Stomach (tissue), 9 donors: Measurements from ENCODE around the gene SLC35F3. TPM values are rescaled to one million over a fixed set of nuclear protein-coding genes. Genes with fewer than 3 reads are reported as not detected.

ENCODE experiments used
- DNase-seq, 2 donors: peaks; one replicate each; pipeline versions ENCODE4 v3.0.0 to v3.0.0-alpha.2; 2013 to 2019
- H3K27ac ChIP-seq, 5 donors: fragments of 200-600 bp in 4 of 5; sonication (generic) in 4 of 5; one replicate each; pipeline ENCODE4 v1.5.1; 2013 to 2019; ENCODE audit warnings: mild to moderate bottlenecking in 1 of 5, moderate library complexity in 1 of 5
- H3K27me3 ChIP-seq, 3 donors: fragments of 200-600 bp; sonication (generic); one replicate each; pipeline ENCODE4 v1.5.1; 2017 to 2019; ENCODE audit warnings: mixed run types in 1 of 3
- H3K36me3 ChIP-seq, 4 donors: fragments of 200-600 bp; sonication (generic); 1 replicate in 3 of 4; 2 replicates in 1 of 4; pipeline ENCODE4 v1.5.1; 2016 to 2019
- H3K4me1 ChIP-seq, 4 donors: fragments of 200-600 bp; sonication (generic); one replicate each; pipeline ENCODE4 v1.5.1; 2016 to 2019
- H3K4me3 ChIP-seq, 4 donors: fragments of 200-600 bp; sonication (generic) in 3 of 4; one replicate each; pipeline ENCODE4 v1.5.1; 2016 to 2019; ENCODE audit warnings: mild to moderate bottlenecking in 1 of 4
- H3K9me3 ChIP-seq, 4 donors: fragments of 200-600 bp; sonication (generic); one replicate each; pipeline ENCODE4 v1.5.1; 2016 to 2019
- CTCF ChIP-seq, 7 experiments: fragments of 450-650 bp in 4 of 7; fragments of 200-600 bp in 3 of 7; sonication (generic) in 3 of 7; IDR thresholded peaks; one replicate each; pipeline ENCODE4 v1.5.1; 2016 to 2019; ENCODE audit warnings: antibody characterized with exemption in 7 of 7, control low read depth in 2 of 7, mild to moderate bottlenecking in 1 of 7
- EP300 ChIP-seq: sonication (generic); formaldehyde crosslinking; IDR thresholded peaks from one replicate; pipeline ENCODE4 v1.6.1; 2017; ENCODE audit warnings: antibody characterized with exemption
- POLR2A ChIP-seq, 4 donors: fragments of 450-650 bp; IDR thresholded peaks; one replicate each; pipeline ENCODE4 v1.6.1; 2016; ENCODE audit warnings: antibody characterized with exemption in 4 of 4, control low read depth in 2 of 4, mild to moderate bottlenecking in 1 of 4, moderate library complexity in 1 of 4
- POLR2AphosphoS5 ChIP-seq, 3 donors: sonication (generic); formaldehyde crosslinking; IDR thresholded peaks; one replicate each; pipeline ENCODE4 v1.6.1; 2016; ENCODE audit warnings: antibody characterized with exemption in 3 of 3
- WGBS, 5 donors: extraction: QIAGEN DNeasy Blood & Tissue Kit in 3 of 5; methylation state at CpG; one replicate each; pipeline versions ENCODE4 v1.1.5 to v1.1.7; 2013 to 2018; 5-methylcytosine and 5-hydroxymethylcytosine counted together
- intact Hi-C: fragments of 100-400 bp; cut with DNase I; formaldehyde crosslinking; loops from one replicate; pipeline ENCODE4 v1.15.1; 2023; ENCODE audit warnings: low total_unique reads
- polyA plus RNA-seq, 3 donors: library from polyadenylated mRNA; stranded (reverse); fragments of 200-250 nt; gene quantifications; one replicate each; pipeline ENCODE4 v1.2.3, GENCODE V29; 2013
- total RNA-seq, 5 donors: library from RNA; depleted of rRNA; stranded (reverse); fragments of >200 nt; gene quantifications; one replicate each; pipeline versions ENCODE4 v1.1.0 to v1.2.3, GENCODE V29; 2014 to 2016
- donor health status: healthy with polysubstance abuse.
- donor health status: Bipolar disorder and iron deficiency.
- donor health status: healthy.

The SLC35F3 gene
- total and polyA plus RNA-seq, 8 donors = under 0.01 to 1.5 (median 0.59) TPM; not detected in 2

GRCh38 chr1:234185438-234185837 is 281.0 kb downstream of the SLC35F3 start:
- TF ChIP-seq CTCF (IDR thresholded peaks at IDR 0.05) (no peak), POLR2AphosphoS5 (IDR thresholded peaks at IDR 0.05) (no peak), POLR2A (IDR thresholded peaks at IDR 0.05) (no peak), EP300 (no peak)
- intact Hi-C loops = no loop called here
- Histone ChIP-seq H3K9me3 (peaks cover 0 to 5% (median 2%) of the 10 kb centered on the region in 4 donors), H3K27ac (no peak overlapping the region), H3K4me1 (no peaks in the 10 kb centered on the region), H3K4me3 (no peak overlapping the region), H3K36me3 (no peaks in the 10 kb centered on the region), H3K27me3 (peaks cover 0 to 6% (median 0%) of the 10 kb centered on the region in 3 donors)
- no peak for DNase-seq
- 89 to 100% (median 96%) methylated on average over 1 of the region's 1 CpG for WGBS, 5 donors

- DNase-seq = no peak
- peaks cover 0 to 12% (median 6%) of the 10 kb centered on the region in 4 donors for H3K9me3 ChIP-seq
- WGBS, 5 donors = 68 to 80% (median 74%) methylated on average over 6 of the region's 6 CpGs
Observed at GRCh38 chr1:234186037-234186688, 281.7 kb downstream of the SLC35F3 start.

GRCh38 chr1:234188454-234188792 is 283.9 kb downstream of the SLC35F3 start:
- intact Hi-C loops = no loop called here
- Histone ChIP-seq H3K27me3 (peaks cover 0 to 6% (median 0%) of the 10 kb centered on the region in 3 donors), H3K4me1 (no peaks in the 10 kb centered on the region), H3K27ac (no peak overlapping the region), H3K9me3 (peaks cover 0 to 14% (median 11%) of the 10 kb centered on the region in 4 donors), H3K36me3 (no peaks in the 10 kb centered on the region), H3K4me3 (no peak overlapping the region)
- no peak for TF ChIP-seq POLR2AphosphoS5 (IDR thresholded peaks at IDR 0.05)
- TF ChIP-seq POLR2A (IDR thresholded peaks at IDR 0.05) = no peak
- no peak for TF ChIP-seq EP300
- no peak for TF ChIP-seq CTCF (IDR thresholded peaks at IDR 0.05)
- DNase-seq = peak in 1 of 2 donors; percentile 5
- 34 to 47% (median 40%) methylated on average over 3 of the region's 3 CpGs for WGBS, 5 donors

More at GRCh38 chr1:234186037-234186688, 281.7 kb downstream of the SLC35F3 start:
- Histone ChIP-seq H3K4me3 (no peak overlapping the region), H3K4me1 (no peaks in the 10 kb centered on the region), H3K27ac (no peak overlapping the region), H3K36me3 (no peaks in the 10 kb centered on the region), H3K27me3 (peaks cover 0 to 6% (median 0%) of the 10 kb centered on the region in 3 donors)
- no peak for TF ChIP-seq EP300
- intact Hi-C loops = no loop called here

GRCh38 chr1:234197839-234198238 is 293.4 kb downstream of the SLC35F3 start:
- DNase-seq = no peak
- H3K4me3 ChIP-seq = no peak overlapping the region
- H3K9me3 ChIP-seq = peaks cover 0 to 12% (median 8%) of the 10 kb centered on the region in 4 donors
- no peak overlapping the region for H3K27ac ChIP-seq
- no peaks in the 10 kb centered on the region for H3K4me1 ChIP-seq
- TF ChIP-seq POLR2AphosphoS5 (IDR thresholded peaks at IDR 0.05) (no peak), POLR2A (IDR thresholded peaks at IDR 0.05) (no peak), CTCF (IDR thresholded peaks at IDR 0.05) (no peak), EP300 (no peak)
- intact Hi-C loops = no loop called here
- no peaks in the 10 kb centered on the region for H3K36me3 ChIP-seq
- H3K27me3 ChIP-seq = peaks cover 0 to 23% (median 0%) of the 10 kb centered on the region in 3 donors

- peaks cover 0 to 9% (median 5%) of the 10 kb centered on the region in 4 donors for H3K9me3 ChIP-seq
- WGBS, 5 donors = 48 to 58% (median 54%) methylated on average over 2 of the region's 2 CpGs
- TF ChIP-seq POLR2AphosphoS5 (IDR thresholded peaks at IDR 0.05) (no peak), EP300 (no peak), POLR2A (IDR thresholded peaks at IDR 0.05) (no peak), CTCF (IDR thresholded peaks at IDR 0.05) (no peak)
- H3K27me3 ChIP-seq = peaks cover 0 to 26% (median 0%) of the 10 kb centered on the region in 3 donors
- H3K27ac ChIP-seq = no peak overlapping the region
- no peaks in the 10 kb centered on the region for H3K4me1 ChIP-seq
- DNase-seq = no peak
- intact Hi-C loops = no loop called here
- H3K36me3 ChIP-seq = no peaks in the 10 kb centered on the region
- H3K4me3 ChIP-seq = no peak overlapping the region
Observed at GRCh38 chr1:234199476-234200127, 295.1 kb downstream of the SLC35F3 start.
